ENCODE results near the gene INKA2.

- TF ChIP-seq BACH2 (CRISPR knock-in tag; IDR thresholded peaks at IDR 0.05; ENCODE audit: borderline replicate concordance) (no peak), RARB (CRISPR knock-in tag; IDR thresholded peaks at IDR 0.05) (no peak), ZFP30 (CRISPR knock-in tag; IDR thresholded peaks at IDR 0.05) (no peak), TCF4 (CRISPR knock-in tag; IDR thresholded peaks at IDR 0.05; ENCODE audit: borderline replicate concordance) (no peak), ZNF565 (CRISPR knock-in tag; conservative IDR thresholded peaks at IDR 0.05; ENCODE audit: low read depth) (no peak), ZNF70 (CRISPR knock-in tag; IDR thresholded peaks at IDR 0.05) (no peak), CSDC2 (CRISPR knock-in tag; IDR thresholded peaks at IDR 0.05) (no peak), TOX (CRISPR knock-in tag; IDR thresholded peaks at IDR 0.05; ENCODE audit: borderline replicate concordance) (no peak)
Observed at GRCh38 chr1:111691886-111692285, 47.3 kb downstream of the INKA2 start.
